DND-41 (cell line): ENCODE data around the gene ZNF138.

ENCODE experiments used
- ATAC-seq: fragments of 200-7000 bp; cut with Tn5 transposase; 3 replicates; pipeline ENCODE4 v1.9.1; 2021; ENCODE audit warnings: low read depth; ENCODE audit not compliant: insufficient read depth
- DNase-seq: peaks from one replicate; pipeline ENCODE4 v3.0.0-alpha.2; 2020
- H2AFZ ChIP-seq: 2 replicates; pipeline ENCODE4 v1.6.0; 2012; ENCODE audit warnings: low read depth, low read length
- H3K27ac ChIP-seq: 2 replicates; pipeline ENCODE4 v1.5.1; 2012; ENCODE audit warnings: low read length, inconsistent platforms
- H3K27me3 ChIP-seq: fragments of 200-600 bp; sonication (generic); 2 replicates; pipeline ENCODE4 v1.6.0; 2012; ENCODE audit warnings: low read length, mild to moderate bottlenecking, inconsistent platforms; ENCODE audit not compliant: insufficient read depth, poor library complexity
- H3K36me3 ChIP-seq: 2 replicates; pipeline ENCODE4 v1.5.1; 2012; ENCODE audit warnings: low read length, inconsistent platforms; ENCODE audit not compliant: insufficient read depth
- H3K4me1 ChIP-seq: 2 replicates; pipeline ENCODE4 v1.5.1; 2012; ENCODE audit warnings: mild to moderate bottlenecking, low read length; ENCODE audit not compliant: insufficient read depth
- H3K4me2 ChIP-seq: 2 replicates; pipeline ENCODE4 v1.6.0; 2012; ENCODE audit warnings: mild to moderate bottlenecking, moderate library complexity, low read length, inconsistent platforms; ENCODE audit not compliant: insufficient read depth
- H3K4me3 ChIP-seq, 2 experiments: fragments of 200-600 bp in 1 of 2; shearing (Covaris generic) in 1 of 2; 2 replicates each; pipeline ENCODE4 v1.5.1; 2012 to 2016; ENCODE audit warnings: inconsistent platforms in 2 of 2, low read length in 2 of 2, mild to moderate bottlenecking in 2 of 2, low read depth in 1 of 2, moderate library complexity in 1 of 2
- H3K79me2 ChIP-seq: 2 replicates; pipeline ENCODE4 v1.6.0; 2012; ENCODE audit warnings: low read length, inconsistent platforms; ENCODE audit not compliant: insufficient read depth
- H3K9ac ChIP-seq: 2 replicates; pipeline ENCODE4 v1.6.0; 2012; ENCODE audit warnings: low read depth, mild to moderate bottlenecking, inconsistent platforms, low read length, moderate library complexity
- H3K9me3 ChIP-seq: 2 replicates; pipeline ENCODE4 v1.5.1; 2012; ENCODE audit warnings: low read length, moderate library complexity, mild to moderate bottlenecking, inconsistent platforms; ENCODE audit not compliant: insufficient read depth, severe bottlenecking
- H4K20me1 ChIP-seq: 2 replicates; pipeline ENCODE4 v1.6.0; 2012; ENCODE audit warnings: low read length; ENCODE audit not compliant: insufficient read depth
- EZH2 ChIP-seq: IDR thresholded peaks from 3 replicates; pipeline ENCODE4 v1.6.1; 2012; ENCODE audit warnings: borderline replicate concordance, low read depth, mild to moderate bottlenecking, moderate library complexity, low read length, inconsistent platforms; ENCODE audit not compliant: severe bottlenecking
- TF ChIP-seq, protein P1 (sequence below): IDR thresholded peaks from 2 replicates; pipeline ENCODE4 v1.5.1; 2012; ENCODE audit warnings: borderline replicate concordance, low read length, moderate library complexity, mild to moderate bottlenecking; ENCODE audit not compliant: poor library complexity, severe bottlenecking; ENCODE audit errors: extremely low read depth

The ZNF138 gene

DNA sequence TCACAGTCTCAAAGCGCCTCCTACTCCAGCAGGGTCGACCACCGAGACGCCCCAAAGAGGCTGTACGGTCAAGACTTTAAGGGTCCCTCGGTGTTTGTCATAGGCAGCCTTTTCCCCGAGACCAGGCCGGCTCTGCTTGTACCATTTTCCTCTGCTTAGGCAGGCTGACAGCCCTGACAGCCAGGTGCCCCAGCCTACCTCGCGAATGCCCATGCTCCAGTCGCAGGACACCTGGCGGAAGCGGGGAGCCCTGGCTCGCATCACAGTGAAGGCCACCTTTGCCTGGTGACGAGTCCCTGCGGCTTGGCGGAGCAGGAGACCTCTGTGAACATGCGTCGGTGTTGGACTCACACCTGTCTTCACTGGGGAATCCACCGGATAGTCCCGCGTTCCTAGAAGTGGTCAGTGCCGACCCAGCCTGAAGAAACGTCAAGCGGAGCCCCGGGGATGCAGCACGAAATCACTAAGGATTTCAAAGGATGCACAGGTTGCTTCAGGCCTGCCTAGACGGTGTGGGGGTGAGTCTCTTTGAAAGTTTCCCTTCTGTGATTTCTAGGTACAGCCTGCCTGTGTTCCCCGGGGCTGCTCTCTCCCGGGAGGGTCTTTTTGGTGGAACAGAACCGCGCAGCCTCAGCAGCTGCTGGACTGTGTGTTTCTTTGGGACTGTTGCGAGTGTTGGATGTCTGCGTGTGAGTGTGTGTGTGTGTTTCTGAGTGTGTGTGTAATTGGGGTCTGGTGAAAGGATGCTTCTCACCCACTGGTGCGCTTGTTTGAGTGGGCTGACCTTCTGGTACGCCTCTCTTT lies 78.3 kb downstream of the ZNF138 start:
- Histone ChIP-seq H3K36me3 (no peaks in the 10 kb centered on the region), H4K20me1 (no peaks in the 10 kb centered on the region), H3K9me3 (peaks cover 39% of the 10 kb centered on the region), H3K4me3 (no peak overlapping the region), H2AFZ (no peak overlapping the region), H3K9ac (no peak overlapping the region), H3K27me3 (no peaks in the 10 kb centered on the region), H3K27ac (no peak overlapping the region), H3K4me1 (peaks cover 6% of the 10 kb centered on the region; the same call in 1 of the 2 replicates), H3K4me2 (no peak overlapping the region), H3K79me2 (no peaks in the 10 kb centered on the region)
- DNase-seq (peak; percentile 1), ATAC-seq (no peak)
- TF ChIP-seq, protein P1, sequence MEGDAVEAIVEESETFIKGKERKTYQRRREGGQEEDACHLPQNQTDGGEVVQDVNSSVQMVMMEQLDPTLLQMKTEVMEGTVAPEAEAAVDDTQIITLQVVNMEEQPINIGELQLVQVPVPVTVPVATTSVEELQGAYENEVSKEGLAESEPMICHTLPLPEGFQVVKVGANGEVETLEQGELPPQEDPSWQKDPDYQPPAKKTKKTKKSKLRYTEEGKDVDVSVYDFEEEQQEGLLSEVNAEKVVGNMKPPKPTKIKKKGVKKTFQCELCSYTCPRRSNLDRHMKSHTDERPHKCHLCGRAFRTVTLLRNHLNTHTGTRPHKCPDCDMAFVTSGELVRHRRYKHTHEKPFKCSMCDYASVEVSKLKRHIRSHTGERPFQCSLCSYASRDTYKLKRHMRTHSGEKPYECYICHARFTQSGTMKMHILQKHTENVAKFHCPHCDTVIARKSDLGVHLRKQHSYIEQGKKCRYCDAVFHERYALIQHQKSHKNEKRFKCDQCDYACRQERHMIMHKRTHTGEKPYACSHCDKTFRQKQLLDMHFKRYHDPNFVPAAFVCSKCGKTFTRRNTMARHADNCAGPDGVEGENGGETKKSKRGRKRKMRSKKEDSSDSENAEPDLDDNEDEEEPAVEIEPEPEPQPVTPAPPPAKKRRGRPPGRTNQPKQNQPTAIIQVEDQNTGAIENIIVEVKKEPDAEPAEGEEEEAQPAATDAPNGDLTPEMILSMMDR, result no peak
- no peak for TF ChIP-seq EZH2

DNA sequence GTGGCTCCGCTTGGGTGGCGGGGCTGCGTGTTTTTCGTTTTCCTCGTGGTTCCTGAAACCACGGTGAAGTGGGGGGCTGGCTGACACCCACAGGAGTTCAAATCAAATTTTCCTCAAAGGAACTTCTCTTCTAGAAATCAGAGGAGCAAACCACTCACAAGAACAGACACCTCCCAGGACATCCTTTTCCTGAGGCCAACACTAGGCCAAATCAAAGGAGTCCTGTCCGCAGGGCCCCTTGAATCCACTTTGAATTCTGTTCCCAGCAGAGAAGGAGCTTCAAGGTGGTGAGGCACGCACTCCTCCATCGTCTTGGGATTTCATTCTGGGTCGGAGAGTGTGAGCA lies 78.9 kb downstream of the ZNF138 start:
- DNase-seq (peak; percentile 0), ATAC-seq (no peak)
- H4K20me1 ChIP-seq, result no peaks in the 10 kb centered on the region
- no peak overlapping the region for H3K4me2 ChIP-seq
- no peak overlapping the region for H3K27ac ChIP-seq
- no peaks in the 10 kb centered on the region for H3K27me3 ChIP-seq
- H3K9ac ChIP-seq, result no peak overlapping the region
- H3K36me3 ChIP-seq, result no peaks in the 10 kb centered on the region
- H3K9me3 ChIP-seq, result peaks cover 44% of the 10 kb centered on the region
- no peaks in the 10 kb centered on the region for H3K79me2 ChIP-seq
- TF ChIP-seq EZH2, result no peak
- TF ChIP-seq, protein P1, result no peak
- H3K4me3 ChIP-seq, result no peak overlapping the region
- no peak overlapping the region for H2AFZ ChIP-seq
- peaks cover 6% of the 10 kb centered on the region; the same call in 1 of the 2 replicates for H3K4me1 ChIP-seq

DNA sequence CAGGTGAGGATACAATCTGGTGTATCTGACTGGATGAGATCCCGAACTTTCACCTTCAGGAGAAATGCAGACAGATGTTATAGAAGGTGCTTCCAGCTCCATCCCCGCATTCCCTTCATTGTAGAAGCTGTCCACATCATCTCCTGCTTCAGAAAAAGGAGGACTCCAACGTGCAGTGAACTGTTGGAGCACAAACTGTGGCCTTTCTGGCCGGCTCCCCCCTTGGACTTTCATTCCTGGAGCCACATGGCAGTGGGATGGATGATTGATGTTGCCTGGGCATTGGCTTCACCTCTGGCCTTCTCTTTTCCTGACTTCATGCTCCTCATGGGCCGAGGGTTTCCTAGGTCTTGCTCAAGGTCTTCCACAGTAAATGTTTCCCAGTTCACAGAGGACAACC lies 79.3 kb downstream of the ZNF138 start:
- no peak overlapping the region for H3K4me3 ChIP-seq
- no peaks in the 10 kb centered on the region for H3K36me3 ChIP-seq
- no peak overlapping the region for H3K9ac ChIP-seq
- H2AFZ ChIP-seq, result no peak overlapping the region
- ATAC-seq (no peak), DNase-seq (peak; percentile 1)
- TF ChIP-seq, protein P1, result no peak
- no peak for TF ChIP-seq EZH2
- no peaks in the 10 kb centered on the region for H4K20me1 ChIP-seq
- no peak overlapping the region for H3K4me2 ChIP-seq
- no peaks in the 10 kb centered on the region for H3K27me3 ChIP-seq
- H3K9me3 ChIP-seq, result peaks cover 48% of the 10 kb centered on the region
- H3K27ac ChIP-seq, result no peak overlapping the region
- no peaks in the 10 kb centered on the region for H3K79me2 ChIP-seq
- H3K4me1 ChIP-seq, result peaks cover 6% of the 10 kb centered on the region; the same call in 1 of the 2 replicates

DNA sequence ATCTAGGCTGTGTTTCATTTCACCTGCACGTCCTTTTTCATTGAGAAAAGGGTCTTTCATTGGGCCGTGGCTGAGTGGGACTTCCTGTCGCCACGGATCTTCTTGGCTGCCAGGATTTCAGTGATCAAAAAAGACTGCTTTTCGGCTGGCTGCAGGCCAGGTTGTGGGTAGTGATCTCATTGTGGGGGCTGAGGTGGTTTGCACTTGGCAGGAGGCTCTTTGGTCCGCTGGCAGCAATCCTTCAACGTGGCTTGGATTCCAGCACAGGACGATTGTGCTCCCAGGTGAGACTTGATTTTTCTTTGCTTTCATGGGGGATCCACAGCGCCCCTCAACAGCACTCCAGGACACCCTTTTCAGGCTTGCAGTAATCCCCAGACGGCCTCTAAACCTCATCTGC lies 79.9 kb downstream of the ZNF138 start:
- no peaks in the 10 kb centered on the region for H3K79me2 ChIP-seq
- H3K4me3 ChIP-seq, result no peak overlapping the region
- H3K9ac ChIP-seq, result no peak overlapping the region
- ATAC-seq, result peak; percentile 71
- H4K20me1 ChIP-seq, result no peaks in the 10 kb centered on the region
- no peak overlapping the region for H3K4me2 ChIP-seq
- TF ChIP-seq EZH2, result no peak
- TF ChIP-seq, protein P1, result no peak
- no peak overlapping the region for H3K27ac ChIP-seq
- H3K36me3 ChIP-seq, result no peaks in the 10 kb centered on the region
- H2AFZ ChIP-seq, result no peak overlapping the region
- peaks cover 53% of the 10 kb centered on the region for H3K9me3 ChIP-seq
- peaks cover 6% of the 10 kb centered on the region; the same call in 1 of the 2 replicates for H3K4me1 ChIP-seq
- H3K27me3 ChIP-seq, result no peaks in the 10 kb centered on the region
- peak; percentile 59 for DNase-seq
